ENCODE measurements around the gene ACTG1. TPM values are rescaled to one million over a fixed set of nuclear protein-coding genes. Genes with fewer than 3 reads are reported as not detected.

ACTG1 gene
- total and polyA plus RNA-seq, 2 of the 13 experiments (the other 11 are each of a cell fraction or from before 2014, with no cell fraction given) = 973 to 1,138 TPM

DNA sequence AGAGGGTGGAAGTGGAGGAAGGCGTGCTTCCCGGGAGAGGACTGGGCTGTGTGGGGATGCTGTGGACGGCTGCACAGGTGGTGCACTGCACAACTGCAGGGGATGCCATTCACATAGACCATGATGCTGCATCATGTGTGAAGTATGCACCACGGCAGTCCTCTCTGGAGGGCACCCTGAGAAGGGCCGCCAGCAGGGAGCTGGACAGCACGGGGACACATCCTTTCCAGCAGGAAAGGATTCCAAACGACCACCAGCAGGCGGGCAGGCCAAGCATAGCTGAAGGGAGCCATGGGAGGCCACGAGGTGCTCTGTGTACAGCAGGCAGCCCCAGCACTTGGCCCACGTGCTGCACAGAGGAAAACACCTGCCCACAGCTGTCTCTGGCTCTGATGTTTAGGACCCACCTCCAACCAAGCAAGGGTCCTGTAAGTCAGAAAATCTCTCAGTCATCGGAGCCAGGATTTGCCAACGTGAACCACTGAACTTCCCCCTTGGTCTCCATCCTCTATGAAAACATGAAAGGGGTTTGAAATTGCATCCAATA lies 10.1 kb downstream of the ACTG1 start (continued):
- no peak for TF ChIP-seq DBP (CRISPR knock-in tag; IDR thresholded peaks at IDR 0.05; ENCODE audit: not compliant biosample characterization)
- TF ChIP-seq ZNF263 (CRISPR knock-in tag; IDR thresholded peaks at IDR 0.05) = no peak
- TF ChIP-seq, protein P1, sequence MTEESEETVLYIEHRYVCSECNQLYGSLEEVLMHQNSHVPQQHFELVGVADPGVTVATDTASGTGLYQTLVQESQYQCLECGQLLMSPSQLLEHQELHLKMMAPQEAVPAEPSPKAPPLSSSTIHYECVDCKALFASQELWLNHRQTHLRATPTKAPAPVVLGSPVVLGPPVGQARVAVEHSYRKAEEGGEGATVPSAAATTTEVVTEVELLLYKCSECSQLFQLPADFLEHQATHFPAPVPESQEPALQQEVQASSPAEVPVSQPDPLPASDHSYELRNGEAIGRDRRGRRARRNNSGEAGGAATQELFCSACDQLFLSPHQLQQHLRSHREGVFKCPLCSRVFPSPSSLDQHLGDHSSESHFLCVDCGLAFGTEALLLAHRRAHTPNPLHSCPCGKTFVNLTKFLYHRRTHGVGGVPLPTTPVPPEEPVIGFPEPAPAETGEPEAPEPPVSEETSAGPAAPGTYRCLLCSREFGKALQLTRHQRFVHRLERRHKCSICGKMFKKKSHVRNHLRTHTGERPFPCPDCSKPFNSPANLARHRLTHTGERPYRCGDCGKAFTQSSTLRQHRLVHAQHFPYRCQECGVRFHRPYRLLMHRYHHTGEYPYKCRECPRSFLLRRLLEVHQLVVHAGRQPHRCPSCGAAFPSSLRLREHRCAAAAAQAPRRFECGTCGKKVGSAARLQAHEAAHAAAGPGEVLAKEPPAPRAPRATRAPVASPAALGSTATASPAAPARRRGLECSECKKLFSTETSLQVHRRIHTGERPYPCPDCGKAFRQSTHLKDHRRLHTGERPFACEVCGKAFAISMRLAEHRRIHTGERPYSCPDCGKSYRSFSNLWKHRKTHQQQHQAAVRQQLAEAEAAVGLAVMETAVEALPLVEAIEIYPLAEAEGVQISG (CRISPR knock-in tag; IDR thresholded peaks at IDR 0.05) = 0 out of 2 replicates have a peak, but pooled peaks have one; percentile 17
- TF ChIP-seq, protein P2, sequence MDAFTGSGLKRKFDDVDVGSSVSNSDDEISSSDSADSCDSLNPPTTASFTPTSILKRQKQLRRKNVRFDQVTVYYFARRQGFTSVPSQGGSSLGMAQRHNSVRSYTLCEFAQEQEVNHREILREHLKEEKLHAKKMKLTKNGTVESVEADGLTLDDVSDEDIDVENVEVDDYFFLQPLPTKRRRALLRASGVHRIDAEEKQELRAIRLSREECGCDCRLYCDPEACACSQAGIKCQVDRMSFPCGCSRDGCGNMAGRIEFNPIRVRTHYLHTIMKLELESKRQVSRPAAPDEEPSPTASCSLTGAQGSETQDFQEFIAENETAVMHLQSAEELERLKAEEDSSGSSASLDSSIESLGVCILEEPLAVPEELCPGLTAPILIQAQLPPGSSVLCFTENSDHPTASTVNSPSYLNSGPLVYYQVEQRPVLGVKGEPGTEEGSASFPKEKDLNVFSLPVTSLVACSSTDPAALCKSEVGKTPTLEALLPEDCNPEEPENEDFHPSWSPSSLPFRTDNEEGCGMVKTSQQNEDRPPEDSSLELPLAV (CRISPR knock-in tag; conservative IDR thresholded peaks at IDR 0.05; ENCODE audit: low read depth) = no peak
- TF ChIP-seq GTF3A (CRISPR knock-in tag; conservative IDR thresholded peaks at IDR 0.05) = no peak
- no peak for TF ChIP-seq FOXJ3 (CRISPR knock-in tag; IDR thresholded peaks at IDR 0.05; ENCODE audit: borderline replicate concordance)
- TF ChIP-seq ZZZ3 (CRISPR knock-in tag; IDR thresholded peaks at IDR 0.05; ENCODE audit: borderline replicate concordance) = no peak
- no peak for TF ChIP-seq PTBP1 (IDR thresholded peaks at IDR 0.05; ENCODE audit: low read depth, low read length, poor library complexity, severe bottlenecking)
- no peak for TF ChIP-seq JUNB (CRISPR knock-in tag; IDR thresholded peaks at IDR 0.05; ENCODE audit: borderline replicate concordance)
- no peak for TF ChIP-seq IRF2 (CRISPR knock-in tag; IDR thresholded peaks at IDR 0.05)
- TF ChIP-seq ZNF772 (CRISPR knock-in tag; IDR thresholded peaks at IDR 0.05) = no peak
- no peak for TF ChIP-seq ZNF430 (CRISPR knock-in tag; IDR thresholded peaks at IDR 0.05)
- TF ChIP-seq, protein P3, sequence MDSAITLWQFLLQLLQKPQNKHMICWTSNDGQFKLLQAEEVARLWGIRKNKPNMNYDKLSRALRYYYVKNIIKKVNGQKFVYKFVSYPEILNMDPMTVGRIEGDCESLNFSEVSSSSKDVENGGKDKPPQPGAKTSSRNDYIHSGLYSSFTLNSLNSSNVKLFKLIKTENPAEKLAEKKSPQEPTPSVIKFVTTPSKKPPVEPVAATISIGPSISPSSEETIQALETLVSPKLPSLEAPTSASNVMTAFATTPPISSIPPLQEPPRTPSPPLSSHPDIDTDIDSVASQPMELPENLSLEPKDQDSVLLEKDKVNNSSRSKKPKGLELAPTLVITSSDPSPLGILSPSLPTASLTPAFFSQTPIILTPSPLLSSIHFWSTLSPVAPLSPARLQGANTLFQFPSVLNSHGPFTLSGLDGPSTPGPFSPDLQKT (CRISPR knock-in tag; IDR thresholded peaks at IDR 0.05; ENCODE audit: borderline replicate concordance) = peak; percentile 62; the same call in 1 of the 2 replicates
- TF ChIP-seq ZNF275 (CRISPR knock-in tag; IDR thresholded peaks at IDR 0.05; ENCODE audit: borderline replicate concordance) = no peak
- no peak for TF ChIP-seq BRCA1 (CRISPR knock-in tag; IDR thresholded peaks at IDR 0.05)
- TF ChIP-seq CBX2 (IDR thresholded peaks at IDR 0.05; ENCODE audit: low read depth, low read length) = no peak
- TF ChIP-seq CBX2 (CRISPR knock-in tag; IDR thresholded peaks at IDR 0.05; ENCODE audit: low read depth) = no peak
